Limb (tissue), 2 donors: ENCODE data around the gene EFEMP1.

Experiments used
- DNase-seq, 2 donors: peaks; one replicate each; pipeline ENCODE4 v3.0.0-alpha.2; 2016; ENCODE audit errors: extremely low spot score in 2 of 2

Gene EFEMP1

GRCh38 chr2:55898386-55899040, 25.1 kb downstream of the EFEMP1 start:
- no peak for DNase-seq

- DNase-seq = no peak
These were observed 26.9 kb downstream of the EFEMP1 start for GRCh38 chr2:55896633-55897032.

GRCh38 chr2:55894720-55895119, 28.9 kb downstream of the EFEMP1 start:
- no peak for DNase-seq

GRCh38 chr2:55891671-55892094, 31.9 kb downstream of the EFEMP1 start:
- DNase-seq = no peak

- no peak for DNase-seq
These were observed 34.6 kb downstream of the EFEMP1 start for GRCh38 chr2:55888936-55889335.

- no peak for DNase-seq
These were observed 35.5 kb downstream of the EFEMP1 start for GRCh38 chr2:55887901-55888624.

- DNase-seq = no peak
These were observed 36.2 kb downstream of the EFEMP1 start for GRCh38 chr2:55887351-55887750.

- no peak for DNase-seq
These were observed 37.7 kb downstream of the EFEMP1 start for GRCh38 chr2:55885944-55886281.

GRCh38 chr2:55885127-55885943, 38.2 kb downstream of the EFEMP1 start:
- DNase-seq = no peak

- no peak for DNase-seq
These were observed 39.8 kb downstream of the EFEMP1 start for GRCh38 chr2:55883829-55884228.

GRCh38 chr2:55883357-55883756, 40.2 kb downstream of the EFEMP1 start:
- no peak for DNase-seq

- DNase-seq = no peak
These were observed 40.6 kb downstream of the EFEMP1 start for GRCh38 chr2:55882954-55883353.

GRCh38 chr2:55880416-55881143, 43.0 kb downstream of the EFEMP1 start:
- DNase-seq = no peak

- DNase-seq = no peak
These were observed 43.6 kb downstream of the EFEMP1 start for GRCh38 chr2:55879976-55880375.

GRCh38 chr2:55877087-55877436, 46.5 kb downstream of the EFEMP1 start:
- DNase-seq = no peak

- no peak for DNase-seq
These were observed 47.0 kb downstream of the EFEMP1 start for GRCh38 chr2:55876429-55877086.

GRCh38 chr2:55875434-55876135, 48.0 kb downstream of the EFEMP1 start:
- no peak for DNase-seq

- no peak for DNase-seq
These were observed 49.2 kb downstream of the EFEMP1 start for GRCh38 chr2:55874338-55874737.

- no peak for DNase-seq
These were observed 51.9 kb downstream of the EFEMP1 start for GRCh38 chr2:55871637-55872036.

GRCh38 chr2:55869637-55870325, 53.8 kb downstream of the EFEMP1 start:
- DNase-seq = no peak
